Activated CD4-positive, alpha-beta T cell treated with anti-CD3 and anti-CD28 coated beads, Interleukin-2, Interleukin-6, amounts not matched to agents 100 ng/mL and 50 ng/mL, durations not matched to agents 16 hours and 8 hours (primary cell): ENCODE data around the gene GNG3.
"Not testable (repeated sequence)": the region's sequence is repeated elsewhere in the genome, so short reads cannot be mapped to it uniquely, and the experiment has no call there.

Experiments
- DNase-seq: peaks from one replicate; pipeline ENCODE4 v3.0.0-alpha.2; 2020

Gene GNG3

GRCh38 chr11:62707277-62707861, at the start of gene GNG3, which contains the start of gene BSCL2:
Gene GNG3 (plus strand): TSS chr11:62707676. CDS start chr11:62708296, 620 bp downstream.
Gene BSCL2 (minus strand): TSS chr11:62707424. CDS start chr11:62707195, 229 bp downstream.
- DNase-seq = no peak

- peak; percentile 59 for DNase-seq
Observed at GRCh38 chr11:62664405-62665074, 42.9 kb upstream of the GNG3 start.

- DNase-seq = peak; percentile 99
Observed at GRCh38 chr11:62665075-62665598, 42.3 kb upstream of the GNG3 start, which contains the start of the genes C11orf98 and CSKMT. Gene C11orf98 (minus strand): TSS chr11:62665210. CDS start chr11:62665169, 41 bp downstream. Gene CSKMT (plus strand): TSS chr11:62665312. CDS start chr11:62665880, 568 bp downstream.

GRCh38 chr11:62665599-62666258, 41.7 kb upstream of the GNG3 start:
- DNase-seq = peak; percentile 64

- peak; percentile 42 for DNase-seq
Observed at GRCh38 chr11:62666259-62666926, 41.1 kb upstream of the GNG3 start.

DNA sequence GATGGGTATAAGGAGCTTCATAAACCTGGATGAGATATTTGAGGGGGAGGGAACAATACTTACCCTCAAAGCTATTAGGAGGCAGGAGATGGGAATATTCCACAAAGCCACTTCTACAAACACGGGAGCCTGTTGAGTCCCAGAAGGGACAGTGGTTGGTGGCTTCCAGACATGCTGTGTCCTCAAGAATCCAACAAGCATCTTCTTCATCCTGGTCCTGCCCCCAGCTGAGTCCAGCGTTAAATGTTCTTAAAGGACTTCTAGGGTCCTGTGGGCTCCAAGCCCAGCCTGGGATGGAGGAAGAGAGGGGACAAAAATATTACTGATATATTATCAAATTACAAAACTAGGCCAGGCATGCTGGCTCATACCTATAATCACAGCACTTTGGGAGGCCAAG, 40.0 kb upstream of the GNG3 start:
- no peak for DNase-seq

- DNase-seq = no peak
Observed at GRCh38 chr11:62669420-62670161, 37.9 kb upstream of the GNG3 start.

DNA sequence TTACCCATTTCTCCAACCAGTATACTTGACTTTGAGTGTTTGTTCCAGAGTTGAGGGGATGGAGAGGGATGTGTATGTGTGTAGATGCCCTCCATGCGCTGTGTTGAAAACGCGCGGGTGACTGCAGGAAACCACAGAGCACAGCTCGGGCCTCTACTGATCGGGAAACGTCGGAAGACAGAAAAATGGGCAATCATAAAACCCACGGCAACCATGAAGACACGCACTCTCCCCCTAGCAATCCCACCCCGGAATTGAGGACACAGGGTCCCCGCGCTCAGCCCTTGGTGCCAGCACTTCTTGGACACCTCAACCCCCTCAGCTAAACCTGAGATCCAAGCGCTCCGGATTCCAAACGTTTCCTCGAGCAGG, 36.3 kb upstream of the GNG3 start:
- DNase-seq = no peak

DNA sequence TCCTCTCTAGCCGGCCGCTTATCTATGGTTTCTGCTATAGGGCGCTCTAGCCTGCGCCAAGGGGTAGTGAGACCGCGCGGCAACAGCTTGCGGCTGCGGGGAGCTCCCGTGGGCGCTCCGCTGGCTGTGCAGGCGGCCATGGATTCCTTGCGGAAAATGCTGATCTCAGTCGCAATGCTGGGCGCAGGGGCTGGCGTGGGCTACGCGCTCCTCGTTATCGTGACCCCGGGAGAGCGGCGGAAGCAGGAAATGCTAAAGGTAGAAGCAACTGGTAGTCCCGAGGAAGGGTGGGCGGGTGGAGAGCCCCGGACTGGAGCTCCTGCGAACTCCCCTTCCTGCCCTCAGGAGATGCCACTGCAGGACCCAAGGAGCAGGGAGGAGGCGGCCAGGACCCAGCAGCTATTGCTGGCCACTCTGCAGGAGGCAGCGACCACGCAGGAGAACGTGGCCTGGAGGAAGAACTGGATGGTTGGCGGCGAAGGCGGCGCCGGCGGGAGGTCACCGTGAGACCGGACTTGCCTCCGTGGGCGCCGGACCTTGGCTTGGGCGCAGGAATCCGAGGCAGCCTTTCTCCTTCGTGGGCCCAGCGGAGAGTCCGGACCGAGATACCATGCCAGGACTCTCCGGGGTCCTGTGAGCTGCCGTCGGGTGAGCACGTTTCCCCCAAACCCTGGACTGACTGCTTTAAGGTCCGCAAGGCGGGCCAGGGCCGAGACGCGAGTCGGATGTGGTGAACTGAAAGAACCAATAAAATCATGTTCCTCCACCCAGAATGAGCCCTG, 35.7 kb upstream of the GNG3 start, which contains the start of the genes LBHD1 and UQCC3:
Gene LBHD1 (minus strand): TSS at position 660 of the 782 bp plus-strand sequence. CDS start 2,236 bp downstream, outside the sequence.
Gene UQCC3 (plus strand): TSS at position 66 of the 782 bp plus-strand sequence. CDS start 73 bp downstream, at position 139.
- DNase-seq = peak; percentile 96

DNA sequence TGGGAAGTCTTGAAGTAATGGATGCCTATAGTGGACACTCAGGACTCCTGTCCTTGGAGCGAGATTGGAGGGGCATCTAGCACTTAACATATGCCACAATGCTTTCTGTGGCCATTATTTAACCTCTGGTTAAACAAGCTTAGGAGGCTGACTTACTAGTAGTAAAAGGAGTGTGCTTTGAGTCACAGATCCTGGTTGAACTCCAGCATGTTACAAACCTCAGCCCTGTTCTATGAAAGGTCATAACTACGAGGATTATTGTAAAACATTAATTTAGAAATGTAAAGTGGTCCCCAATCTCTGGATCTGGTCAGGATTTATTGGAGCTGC, 34.3 kb upstream of the GNG3 start:
- DNase-seq = no peak

DNA sequence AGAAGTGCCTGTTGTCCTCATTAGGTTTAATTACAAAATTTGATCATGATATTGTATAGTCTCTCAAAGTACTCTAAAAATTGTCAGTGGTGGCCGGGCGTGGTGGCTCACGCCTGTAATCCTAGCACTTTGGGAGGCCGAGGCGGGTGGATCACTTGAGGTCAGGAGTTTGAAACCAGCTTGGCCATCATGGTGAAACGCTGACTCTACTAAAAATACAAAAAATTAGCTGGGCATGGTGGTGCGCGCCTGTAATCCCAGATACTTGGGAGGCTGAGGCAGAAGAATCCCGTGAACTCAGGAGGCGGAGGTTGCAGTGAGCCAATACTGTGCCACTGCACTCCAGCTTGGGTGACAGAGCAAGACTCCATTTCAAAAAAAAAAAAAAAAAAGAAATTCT, 32.1 kb upstream of the GNG3 start:
- DNase-seq = not testable (repeated sequence)

GRCh38 chr11:62676698-62677097, 30.8 kb upstream of the GNG3 start:
- no peak for DNase-seq

GRCh38 chr11:62677156-62677555, 30.3 kb upstream of the GNG3 start:
- no peak for DNase-seq

GRCh38 chr11:62677714-62678113, 29.8 kb upstream of the GNG3 start:
- no peak for DNase-seq

GRCh38 chr11:62678433-62678769, 29.1 kb upstream of the GNG3 start:
- no peak for DNase-seq

GRCh38 chr11:62678770-62679696, 28.4 kb upstream of the GNG3 start, which contains the start of gene UBXN1:
Gene UBXN1 (minus strand): TSS chr11:62679073. CDS start chr11:62678923, 150 bp downstream.
- DNase-seq = peak; percentile 89

GRCh38 chr11:62680825-62681240, 26.6 kb upstream of the GNG3 start:
- DNase-seq = peak; percentile 69

DNA sequence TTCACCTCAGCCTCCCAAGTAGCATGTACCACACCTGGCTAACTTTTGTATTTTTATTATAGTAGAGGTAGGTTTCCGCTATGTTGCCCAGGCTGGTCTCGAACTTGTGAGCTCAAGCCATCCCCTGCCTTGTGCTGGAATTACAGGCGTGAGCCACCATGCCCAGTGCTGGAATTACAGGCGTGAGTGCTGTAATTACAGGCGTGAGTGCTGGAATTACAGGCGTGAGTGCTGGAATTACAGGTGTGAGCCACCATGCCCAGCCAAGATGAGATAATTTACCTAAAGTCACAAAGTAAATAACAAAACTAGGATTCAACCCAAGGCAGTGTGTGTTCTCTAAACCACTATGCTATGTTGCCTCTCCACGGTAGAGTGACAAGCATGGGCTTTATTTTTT, 25.0 kb upstream of the GNG3 start:
- no peak for DNase-seq

GRCh38 chr11:62687508-62688396, 19.7 kb upstream of the GNG3 start:
- no peak for DNase-seq
